ENCODE results near the gene NFATC2.
"Not testable (repeated sequence)": the region's sequence is repeated elsewhere in the genome, so short reads cannot be mapped to it uniquely, and the experiment has no call there.

GRCh38 chr20:51343802-51344201 is 198.7 kb downstream of the NFATC2 start:
- not testable (repeated sequence) for TF ChIP-seq CTCF, POLR2A (IDR thresholded peaks at IDR 0.05)
